CD4-positive, CD25-positive, alpha-beta regulatory T cell (primary cell): Measurements from ENCODE around the gene GTPBP6. TPM values are rescaled to one million over a fixed set of nuclear protein-coding genes. Genes with fewer than 3 reads are reported as not detected.
"Not testable (repeated sequence)": the region's sequence is repeated elsewhere in the genome, so short reads cannot be mapped to it uniquely, and the experiment has no call there.

Experiments
- ATAC-seq, 2 donors: fragments of 150-1000 bp; cut with Tn5 transposase; one replicate each; pipeline ENCODE4 v1.10.0; 2021; ENCODE audit warnings: low read depth in 2 of 2, moderate number of reproducible peaks in 2 of 2, moderate library complexity in 1 of 2
- DNase-seq, 3 donors: peaks; one replicate each; pipeline versions ENCODE4 v3.0.0 to v3.0.0-alpha.2; 2012 to 2022; ENCODE audit warnings: mixed read lengths in 1 of 3
- H3K27ac ChIP-seq: one replicate; pipeline ENCODE4 v1.7.0; 2013; ENCODE audit warnings: mild to moderate bottlenecking, low read length; ENCODE audit not compliant: insufficient read depth, poor library complexity, severe bottlenecking
- H3K27me3 ChIP-seq: one replicate; pipeline ENCODE4 v1.7.0; 2013; ENCODE audit warnings: low read length; ENCODE audit not compliant: control insufficient read depth, insufficient read depth
- H3K36me3 ChIP-seq: one replicate; pipeline ENCODE4 v1.7.0; 2013; ENCODE audit warnings: mild to moderate bottlenecking, low read length, moderate library complexity; ENCODE audit not compliant: control insufficient read depth, insufficient read depth
- H3K4me1 ChIP-seq: 2 replicates; pipeline ENCODE4 v1.7.0; 2013; ENCODE audit warnings: mild to moderate bottlenecking, low read length; ENCODE audit not compliant: insufficient read depth, control insufficient read depth, poor library complexity, severe bottlenecking
- H3K4me3 ChIP-seq: one replicate; pipeline ENCODE4 v1.7.0; 2013; ENCODE audit warnings: low read depth, mild to moderate bottlenecking, low read length, moderate library complexity
- H3K9me3 ChIP-seq, 2 experiments: 1 replicate in 1 of 2; 2 replicates in 1 of 2; pipeline ENCODE4 v1.7.0; 2013; ENCODE audit warnings: low read length in 2 of 2, mild to moderate bottlenecking in 1 of 2, moderate library complexity in 1 of 2; ENCODE audit not compliant: control insufficient read depth in 2 of 2
- H3K27ac Mint-ChIP-seq, 3 donors: one replicate each; pipeline ENCODE4 v1.8.0; 2020 to 2022; ENCODE audit warnings: mild to moderate bottlenecking in 3 of 3, mixed read lengths in 3 of 3, moderate library complexity in 2 of 3
- H3K27me3 Mint-ChIP-seq: one replicate; pipeline ENCODE4 v1.8.0; 2022; ENCODE audit warnings: mild to moderate bottlenecking, mixed read lengths
- H3K36me3 Mint-ChIP-seq: one replicate; pipeline ENCODE4 v1.8.0; 2020; ENCODE audit warnings: mixed read lengths
- H3K4me1 Mint-ChIP-seq, 4 donors: one replicate each; pipeline ENCODE4 v1.8.0; 2020 to 2022; ENCODE audit warnings: mixed read lengths in 4 of 4, mild to moderate bottlenecking in 1 of 4
- H3K4me3 Mint-ChIP-seq, 4 donors: one replicate each; pipeline ENCODE4 v1.8.0; 2020 to 2022; ENCODE audit warnings: mild to moderate bottlenecking in 4 of 4, mixed read lengths in 4 of 4, moderate library complexity in 3 of 4
- H3K9me3 Mint-ChIP-seq, 7 donors: one replicate each; pipeline ENCODE4 v1.8.0; 2020 to 2022; ENCODE audit warnings: mixed read lengths in 7 of 7, mild to moderate bottlenecking in 3 of 7, moderate library complexity in 2 of 7
- polyA plus RNA-seq, 4 donors: library from polyadenylated mRNA; unstranded; fragments of 300-500 nt; fragmentation: Illumina TruSeq; gene quantifications; one replicate each; pipeline ENCODE4 v1.2.3, GENCODE V29; 2021
- total RNA-seq: library from RNA; stranded (reverse); gene quantifications from one replicate; pipeline ENCODE4 v1.2.3, GENCODE V29; 2022

GTPBP6 gene
- total and polyA plus RNA-seq, 5 donors from 2014 or later: 29.7 to 62.2 (median 36.7) TPM

DNA sequence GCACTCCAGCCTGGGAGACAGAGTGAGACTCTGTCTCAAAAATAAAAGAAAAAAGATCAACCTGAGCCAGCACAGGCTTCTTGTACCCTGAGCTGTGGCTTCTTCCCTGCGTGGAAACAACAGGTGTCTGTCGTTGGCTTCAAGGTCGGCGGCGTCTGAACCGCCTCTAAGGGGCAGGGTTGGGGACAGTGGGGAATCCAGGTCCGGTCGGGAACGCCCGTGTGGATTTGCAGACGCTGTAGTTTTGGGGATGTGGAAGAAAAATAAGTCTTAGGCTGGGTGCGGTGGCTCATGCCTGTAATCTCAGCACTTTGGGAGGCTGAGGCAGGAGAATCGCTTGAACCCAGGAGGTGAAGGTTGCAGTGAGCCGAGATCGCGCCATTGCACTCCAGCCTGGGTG, 54.6 kb downstream of the GTPBP6 start:
- H3K9me3 ChIP-seq, DNase-seq, H3K27ac Mint-ChIP-seq, H3K9me3 Mint-ChIP-seq, H3K36me3 Mint-ChIP-seq, H3K36me3 ChIP-seq, H3K4me1 Mint-ChIP-seq, H3K27me3 ChIP-seq, H3K4me3 ChIP-seq, H3K4me3 Mint-ChIP-seq, ATAC-seq, H3K27ac ChIP-seq, H3K4me1 ChIP-seq, H3K27me3 Mint-ChIP-seq: not testable (repeated sequence)

DNA sequence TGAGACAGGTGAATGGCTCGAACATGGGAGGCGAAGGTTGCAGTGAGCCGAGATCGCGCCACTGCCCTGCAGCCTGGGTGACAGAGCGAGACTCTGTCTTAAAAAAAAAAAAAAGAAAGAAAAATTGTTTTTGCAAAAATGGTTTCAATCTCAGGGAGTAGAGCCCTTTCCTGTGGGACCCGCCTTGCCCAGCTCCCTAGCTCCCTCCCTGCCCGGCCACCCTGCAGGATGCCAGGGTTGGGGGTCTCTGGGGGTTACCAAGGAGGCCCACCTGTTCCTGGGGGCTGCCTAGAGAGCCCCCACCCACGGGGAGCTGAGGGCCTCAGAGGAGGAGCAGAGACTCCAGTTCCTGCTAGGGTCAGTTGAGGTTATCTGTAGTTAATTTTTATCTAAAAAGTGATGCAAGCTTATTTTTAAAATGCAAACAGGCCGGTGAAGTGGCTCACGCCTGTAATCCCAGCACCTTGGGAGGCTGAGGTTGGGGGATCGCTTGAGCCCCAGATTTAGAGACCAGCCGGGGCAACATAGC, 56.2 kb downstream of the GTPBP6 start:
- Histone ChIP-seq H3K9me3 (no peaks in the 10 kb centered on the region), H3K4me1 (no peaks in the 10 kb centered on the region), H3K4me3 (no peak overlapping the region), H3K27ac (no peak overlapping the region), H3K27me3 (no peaks in the 10 kb centered on the region), H3K36me3 (no peaks in the 10 kb centered on the region)
- DNase-seq (no peak), ATAC-seq (no peak)
- Mint-ChIP-seq H3K4me1 (peaks cover 0 to 5% (median 0%) of the 10 kb centered on the region in 4 donors), H3K27me3 (no peaks in the 10 kb centered on the region), H3K9me3 (no peaks in the 10 kb centered on the region), H3K27ac (no peak overlapping the region), H3K4me3 (no peak overlapping the region), H3K36me3 (no peaks in the 10 kb centered on the region)

DNA sequence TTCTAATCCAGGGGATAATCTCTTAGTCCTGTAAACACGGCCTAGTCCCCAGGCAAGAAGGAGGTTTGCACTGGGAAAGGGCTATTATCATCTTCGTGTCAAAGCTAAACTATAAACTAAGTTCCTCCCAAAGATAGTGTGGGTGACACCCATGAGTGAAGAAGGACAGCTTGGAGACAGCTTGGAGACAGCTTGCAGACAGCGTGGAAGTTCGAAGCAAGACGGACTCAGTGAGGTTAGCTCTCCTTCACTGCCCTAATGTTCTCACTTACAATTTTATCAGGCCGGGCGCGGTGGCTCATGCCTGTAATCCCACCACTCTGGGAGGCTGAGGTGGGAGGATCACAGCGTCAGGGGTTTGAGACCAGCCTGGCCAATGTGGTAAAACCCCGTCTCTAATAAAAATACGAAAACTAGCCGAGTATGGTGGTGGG, 56.7 kb downstream of the GTPBP6 start:
- Histone ChIP-seq H3K4me1 (no peaks in the 10 kb centered on the region), H3K36me3 (no peaks in the 10 kb centered on the region), H3K4me3 (no peak overlapping the region), H3K27me3 (no peaks in the 10 kb centered on the region), H3K27ac (no peak overlapping the region), H3K9me3 (no peaks in the 10 kb centered on the region)
- Mint-ChIP-seq H3K4me3 (no peak overlapping the region), H3K36me3 (no peaks in the 10 kb centered on the region), H3K27me3 (no peaks in the 10 kb centered on the region), H3K4me1 (peaks cover 0 to 5% (median 0%) of the 10 kb centered on the region in 4 donors), H3K27ac (no peak overlapping the region), H3K9me3 (no peaks in the 10 kb centered on the region)
- ATAC-seq (no peak), DNase-seq (no peak)

DNA sequence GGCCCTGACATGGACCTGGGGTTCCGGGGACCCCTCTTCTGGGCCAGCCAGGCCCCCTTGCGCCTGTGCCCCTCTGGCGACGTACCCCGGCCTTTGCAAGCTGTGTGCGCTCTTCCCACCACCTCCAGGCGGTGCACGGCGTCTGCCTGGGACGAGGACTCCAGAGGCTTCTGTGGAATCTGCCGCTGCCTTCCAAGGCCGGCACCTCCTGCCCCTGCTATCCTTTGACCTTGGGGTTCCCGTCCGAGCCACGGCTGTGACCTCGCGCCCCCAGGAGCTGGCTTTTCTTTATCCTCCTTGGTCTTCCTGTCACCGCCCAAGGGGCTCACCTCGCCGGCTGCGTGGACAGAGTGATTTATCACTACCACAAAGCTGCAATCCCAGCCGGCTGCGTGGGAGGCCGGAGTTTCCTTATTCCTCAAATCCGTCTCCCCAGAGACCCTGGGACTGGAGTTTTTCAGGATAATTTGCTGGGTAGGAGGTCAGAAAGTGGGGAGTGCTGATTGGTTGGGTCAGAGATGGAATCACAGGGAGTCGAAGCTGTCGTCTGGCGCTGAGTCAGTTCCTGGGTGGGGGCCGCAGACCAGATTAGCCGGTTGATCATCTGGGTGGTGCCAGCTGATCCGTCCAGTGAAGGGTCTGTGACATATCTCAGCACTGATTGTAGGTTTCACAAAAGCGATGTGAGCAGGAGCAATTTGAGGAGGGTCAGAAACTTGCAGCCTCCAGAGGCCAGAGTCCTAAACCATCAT, 57.3 kb downstream of the GTPBP6 start:
- Histone ChIP-seq H3K4me3 (no peak overlapping the region), H3K36me3 (no peaks in the 10 kb centered on the region), H3K4me1 (no peaks in the 10 kb centered on the region), H3K9me3 (no peaks in the 10 kb centered on the region), H3K27me3 (no peaks in the 10 kb centered on the region), H3K27ac (no peak overlapping the region)
- no peaks in the 10 kb centered on the region for H3K27me3 Mint-ChIP-seq
- peaks cover 0 to 5% (median 0%) of the 10 kb centered on the region in 4 donors for H3K4me1 Mint-ChIP-seq
- H3K9me3 Mint-ChIP-seq: no peaks in the 10 kb centered on the region
- no peak overlapping the region for H3K27ac Mint-ChIP-seq
- no peak overlapping the region for H3K4me3 Mint-ChIP-seq
- no peaks in the 10 kb centered on the region for H3K36me3 Mint-ChIP-seq
- DNase-seq: no peak
- ATAC-seq: no peak

DNA sequence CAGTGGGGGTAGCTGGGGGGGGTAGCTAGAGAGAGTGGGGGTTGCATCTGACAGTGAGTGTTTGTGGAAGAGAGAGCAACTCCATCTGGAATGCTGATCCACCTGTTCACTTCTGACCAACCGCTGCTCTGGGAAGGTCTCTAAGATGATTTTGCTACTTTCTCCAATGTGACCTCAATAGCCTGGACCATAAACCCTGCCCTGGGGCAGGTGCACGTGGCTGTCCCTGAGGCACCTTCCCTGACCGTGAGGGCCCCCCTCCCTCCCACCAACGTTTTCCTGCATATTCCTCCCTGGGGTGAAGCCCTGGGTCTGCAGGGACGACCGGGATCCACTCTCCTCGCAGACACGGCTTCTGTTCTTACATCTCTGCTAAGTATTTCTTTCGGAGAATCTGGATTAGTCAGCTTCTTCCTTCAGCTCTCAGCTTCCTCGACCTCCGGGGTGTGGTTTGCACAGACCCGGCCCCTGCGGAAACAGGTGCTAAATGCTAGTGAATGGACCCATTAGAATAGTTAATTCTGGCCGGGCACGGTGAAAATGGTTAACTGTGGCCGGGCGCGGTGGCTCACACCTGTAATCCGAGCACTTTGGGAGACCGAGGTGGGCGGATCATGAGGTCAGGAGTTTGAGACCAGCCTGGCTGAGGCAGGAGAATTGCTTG, 58.8 kb downstream of the GTPBP6 start:
- Histone ChIP-seq H3K36me3 (no peaks in the 10 kb centered on the region), H3K4me3 (no peak overlapping the region), H3K27ac (no peak overlapping the region), H3K27me3 (no peaks in the 10 kb centered on the region), H3K9me3 (no peaks in the 10 kb centered on the region), H3K4me1 (no peaks in the 10 kb centered on the region)
- H3K9me3 Mint-ChIP-seq: no peaks in the 10 kb centered on the region
- no peaks in the 10 kb centered on the region for H3K27me3 Mint-ChIP-seq
- DNase-seq (peak in 1 of 3 donors; percentile 58), ATAC-seq (peak in 1 of 2 donors; percentile 59)
- peak overlapping the region in 1 of 4 donors; percentile 46 for H3K4me3 Mint-ChIP-seq
- peak overlapping the region in 2 of 3 donors; percentile 64 to 78 for H3K27ac Mint-ChIP-seq
- peaks cover 0 to 5% (median 0%) of the 10 kb centered on the region in 4 donors for H3K4me1 Mint-ChIP-seq
- no peaks in the 10 kb centered on the region for H3K36me3 Mint-ChIP-seq

DNA sequence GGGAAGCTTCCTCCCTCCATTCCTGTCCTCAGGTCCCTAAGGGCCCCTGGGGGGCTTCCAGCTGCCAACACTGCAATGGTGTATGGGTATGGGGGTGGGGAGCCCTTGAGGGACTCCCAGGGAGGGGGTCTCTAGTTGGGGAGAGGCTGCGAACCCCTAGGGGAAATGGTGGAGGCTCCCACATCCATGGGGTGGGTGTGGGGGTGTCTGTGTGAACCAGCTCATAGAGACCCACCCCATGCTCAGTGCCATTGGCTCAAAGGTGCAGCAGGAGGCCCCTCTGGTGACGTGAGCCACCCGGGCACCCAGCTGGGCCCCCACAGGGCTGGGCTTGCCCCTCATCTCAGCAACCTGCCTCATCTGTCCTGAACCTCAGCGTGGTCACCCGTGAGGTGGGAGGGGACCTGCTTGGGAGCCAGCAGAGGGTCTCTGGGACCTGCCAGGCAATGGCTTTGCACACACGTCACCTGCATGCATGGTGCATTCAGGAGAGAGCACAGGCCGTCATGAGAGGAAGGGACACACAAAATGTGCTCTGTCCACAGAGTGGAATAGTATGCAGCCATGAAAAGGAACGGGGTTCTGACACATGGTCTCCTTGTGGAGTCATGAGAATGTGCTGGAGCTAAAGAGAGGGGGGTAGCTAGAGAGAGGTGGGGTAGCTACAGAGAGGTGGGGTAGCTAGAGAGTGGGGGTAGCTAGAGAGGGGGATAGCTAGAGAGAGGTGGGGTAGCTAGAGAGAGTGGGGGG, 60.1 kb downstream of the GTPBP6 start:
- Mint-ChIP-seq H3K27me3 (no peaks in the 10 kb centered on the region), H3K4me1 (peaks cover 0 to 5% (median under 1%) of the 10 kb centered on the region in 4 donors), H3K4me3 (no peak overlapping the region), H3K27ac (no peak overlapping the region), H3K36me3 (no peaks in the 10 kb centered on the region), H3K9me3 (no peaks in the 10 kb centered on the region)
- no peak overlapping the region for H3K4me3 ChIP-seq
- ATAC-seq: no peak
- no peaks in the 10 kb centered on the region for H3K4me1 ChIP-seq
- H3K27ac ChIP-seq: no peak overlapping the region
- DNase-seq: no peak
- H3K9me3 ChIP-seq: no peaks in the 10 kb centered on the region
- no peaks in the 10 kb centered on the region for H3K27me3 ChIP-seq
- H3K36me3 ChIP-seq: no peaks in the 10 kb centered on the region

DNA sequence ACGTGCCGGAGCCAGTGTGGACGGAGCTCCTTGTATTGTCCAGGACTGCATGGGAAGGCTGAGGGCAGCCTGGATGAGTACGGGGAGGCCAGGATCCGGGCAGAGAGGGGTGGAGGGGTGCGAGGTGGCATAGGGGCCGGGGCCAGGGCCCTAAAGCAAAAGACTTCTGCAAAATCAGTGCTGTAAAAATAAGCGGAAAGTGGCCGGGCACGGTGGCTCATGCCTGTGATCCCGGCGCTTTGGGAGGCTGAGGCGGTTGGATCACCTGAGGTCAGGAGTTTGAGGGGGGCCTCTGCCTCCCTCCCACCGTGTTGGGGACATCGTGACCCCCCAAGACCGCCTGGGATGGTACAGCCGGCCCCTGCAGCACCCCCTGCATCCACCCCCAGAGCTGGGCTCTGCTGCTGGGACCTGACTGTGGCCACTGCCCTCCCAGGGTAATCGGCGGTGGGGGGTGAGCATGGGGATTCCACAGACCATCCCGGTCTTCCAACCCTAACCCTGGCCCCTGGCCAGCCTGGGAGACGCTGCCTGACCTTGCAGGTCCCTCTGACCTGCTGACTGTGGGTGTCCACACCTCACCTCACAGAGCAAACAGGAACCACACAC, 60.8 kb downstream of the GTPBP6 start:
- no peak for ATAC-seq
- no peaks in the 10 kb centered on the region for H3K4me1 ChIP-seq
- Mint-ChIP-seq H3K36me3 (no peaks in the 10 kb centered on the region), H3K27ac (no peak overlapping the region), H3K4me1 (peaks cover 0 to 5% (median 3%) of the 10 kb centered on the region in 4 donors), H3K9me3 (no peaks in the 10 kb centered on the region), H3K4me3 (no peak overlapping the region), H3K27me3 (no peaks in the 10 kb centered on the region)
- no peak for DNase-seq
- H3K27ac ChIP-seq: no peak overlapping the region
- H3K4me3 ChIP-seq: no peak overlapping the region
- H3K27me3 ChIP-seq: no peaks in the 10 kb centered on the region
- H3K9me3 ChIP-seq: no peaks in the 10 kb centered on the region
- no peaks in the 10 kb centered on the region for H3K36me3 ChIP-seq
